Neural cell (in vitro differentiated cells): ENCODE measurements around the gene UTP14C.

ENCODE experiments used
- CTCF ChIP-seq: fragments of 450-650 bp; IDR thresholded peaks from 2 replicates; pipeline ENCODE4 v1.5.1; 2014; ENCODE audit warnings: antibody characterized with exemption, mild to moderate bottlenecking, moderate library complexity; ENCODE audit not compliant: poor library complexity, severe bottlenecking
- EP300 ChIP-seq: fragments of 450-650 bp; conservative IDR thresholded peaks from 2 replicates; pipeline ENCODE4 v1.6.1; 2014; ENCODE audit warnings: antibody characterized with exemption, mild to moderate bottlenecking, moderate library complexity; ENCODE audit not compliant: poor library complexity, severe bottlenecking
- EZH2 ChIP-seq: fragments of 200-600, 300-800 bp; shearing (Covaris generic), sonication (generic); IDR thresholded peaks from 2 replicates; pipeline ENCODE4 v1.6.1; 2014; ENCODE audit warnings: antibody characterized with exemption, low read length, borderline replicate concordance, mild to moderate bottlenecking; ENCODE audit not compliant: insufficient read depth, poor library complexity, severe bottlenecking
- POLR2AphosphoS5 ChIP-seq: IDR thresholded peaks from 2 replicates; pipeline ENCODE4 v1.6.1; 2012
- REST ChIP-seq: IDR thresholded peaks from 2 replicates; pipeline ENCODE4 v1.6.1; 2012; ENCODE audit warnings: borderline replicate concordance

GRCh38 chr13:51993713-51994112, 30.8 kb upstream of the UTP14C start:
- TF ChIP-seq CTCF (no peak), EZH2 (no peak), POLR2AphosphoS5 (no peak), REST (no peak), EP300 (no peak)
